GM15510 (cell line): ENCODE data around the gene WDR44.

Source experiments
- POLR2A ChIP-seq: IDR thresholded peaks from 3 replicates; pipeline ENCODE4 v1.6.1; 2011; ENCODE audit warnings: borderline replicate concordance; ENCODE audit not compliant: insufficient read length; ENCODE audit errors: extremely low read depth

Gene WDR44

DNA sequence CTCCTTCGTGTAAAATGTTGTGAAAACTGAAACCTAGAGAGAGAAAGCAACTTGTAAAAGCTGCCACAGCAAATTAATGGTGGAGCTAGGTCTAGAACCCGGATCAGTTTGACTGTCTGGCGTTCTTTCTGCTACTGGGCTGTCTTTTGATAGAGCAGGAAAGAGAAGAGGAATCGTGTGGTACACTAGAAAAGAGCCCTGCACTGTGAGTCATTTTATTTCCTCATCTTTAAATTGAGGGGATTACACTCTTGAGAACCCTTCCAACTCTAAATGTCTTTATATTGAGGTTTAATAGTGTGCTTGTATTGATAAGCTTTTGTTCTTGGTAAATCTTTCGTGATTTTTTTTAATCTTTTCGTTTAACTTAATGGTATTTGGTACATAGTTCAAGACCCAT, 4.3 kb downstream of the WDR44 start:
- TF ChIP-seq POLR2A, result no peak

DNA sequence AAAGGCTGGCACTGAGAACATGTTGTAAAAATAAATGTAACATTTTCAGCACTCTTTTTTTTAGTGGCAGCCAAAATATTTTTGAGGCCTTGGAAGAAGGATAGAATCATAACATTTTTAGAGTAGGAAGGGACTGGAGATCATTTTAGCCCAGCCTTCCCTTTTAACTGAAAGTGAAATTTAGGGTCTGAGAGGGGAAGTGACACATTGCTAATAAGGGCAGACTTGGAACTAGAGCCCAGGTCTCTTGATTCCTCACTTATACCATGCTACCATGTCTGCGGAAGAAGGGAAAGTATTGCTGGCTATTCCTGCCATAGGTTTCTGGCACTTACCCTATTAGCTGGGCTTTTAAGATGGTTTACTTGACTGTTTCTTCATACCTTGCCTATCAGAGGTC, 4.8 kb downstream of the WDR44 start:
- no peak for TF ChIP-seq POLR2A

DNA sequence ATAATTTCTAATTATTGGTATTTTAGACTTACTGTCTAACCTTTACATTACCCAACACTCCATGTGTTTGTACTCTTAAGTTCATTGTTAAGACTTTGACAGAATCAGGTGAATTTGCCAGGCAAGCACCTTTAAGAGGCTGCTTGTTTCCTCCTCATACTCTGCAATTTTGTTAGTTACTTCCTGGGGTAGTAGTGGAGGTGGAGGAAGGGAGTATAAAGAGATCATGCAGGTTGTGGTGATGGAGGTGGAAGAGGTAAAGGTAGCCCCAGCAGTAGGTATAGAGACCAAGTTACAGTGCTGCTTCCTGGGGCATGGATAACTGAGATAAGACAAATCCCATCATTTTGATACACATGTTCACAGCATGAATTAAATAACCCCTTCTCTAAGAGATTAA, 6.7 kb downstream of the WDR44 start:
- TF ChIP-seq POLR2A, result no peak

DNA sequence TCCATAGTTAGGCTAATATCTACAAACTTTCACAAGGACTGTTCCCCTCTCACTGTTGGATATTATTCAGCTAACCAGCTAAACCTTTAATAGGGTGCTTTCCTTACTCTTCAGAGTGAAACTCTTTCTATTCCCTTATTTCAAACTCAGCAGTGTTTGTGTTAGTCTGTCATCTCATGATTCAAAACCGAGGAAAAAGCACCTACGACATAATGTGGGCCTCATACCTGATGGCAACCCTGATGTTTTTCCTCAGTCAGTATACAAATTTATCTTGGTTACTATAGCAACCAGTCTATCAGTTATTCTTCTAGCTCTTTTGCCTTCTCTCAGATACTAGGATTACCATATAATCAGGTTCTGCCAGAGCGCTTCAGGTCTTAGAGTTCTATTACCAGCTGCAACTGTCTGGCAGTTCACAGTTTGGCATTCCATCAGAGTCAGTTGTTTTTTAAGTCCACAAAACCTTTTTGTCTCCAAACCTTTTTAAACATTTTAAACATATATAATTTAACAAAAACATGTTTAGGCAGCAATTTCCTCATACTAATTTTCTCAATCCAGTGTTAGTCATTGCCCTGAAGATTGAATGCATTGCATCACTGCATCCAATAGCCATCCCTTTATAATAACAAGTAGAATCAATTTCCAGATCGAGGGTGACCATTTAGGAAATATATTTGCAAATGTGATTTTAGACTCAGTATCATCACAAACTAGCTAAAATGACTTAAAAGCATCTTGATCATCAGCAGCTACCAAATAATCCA, 7.4 kb downstream of the WDR44 start:
- no peak for TF ChIP-seq POLR2A

DNA sequence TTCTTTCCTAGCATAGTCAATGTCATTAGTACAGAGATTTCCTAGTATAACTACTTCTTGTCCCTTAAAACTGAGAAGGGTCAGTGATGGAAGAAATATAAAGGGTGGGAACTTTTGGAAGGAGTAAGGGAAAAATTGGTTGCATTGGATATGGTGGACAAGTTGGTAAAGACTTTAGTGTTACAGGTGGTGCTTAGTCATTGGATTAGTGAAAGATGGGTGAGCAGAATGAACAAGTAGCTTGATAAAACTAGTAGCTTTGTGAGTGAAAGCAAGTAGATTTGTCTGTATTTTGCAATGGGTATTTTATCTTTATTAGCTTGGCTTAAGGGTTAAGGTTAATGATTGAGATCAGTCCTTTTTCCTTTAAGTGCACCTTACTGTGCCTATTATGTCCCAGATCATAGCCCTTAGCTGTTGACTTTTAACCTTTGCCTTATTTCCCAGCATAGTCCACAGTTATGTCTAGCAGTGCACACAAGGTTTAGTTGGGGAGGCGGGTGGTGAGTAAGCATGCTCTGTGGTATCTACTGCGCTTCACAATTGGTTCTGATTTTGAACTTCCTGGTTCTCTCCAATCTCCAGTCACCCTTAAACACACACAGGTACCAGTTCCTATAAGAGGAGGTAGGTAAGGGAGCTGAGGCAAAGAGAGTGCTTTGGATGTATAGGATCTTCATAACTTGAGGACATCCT, 9.5 kb downstream of the WDR44 start:
- no peak for TF ChIP-seq POLR2A

DNA sequence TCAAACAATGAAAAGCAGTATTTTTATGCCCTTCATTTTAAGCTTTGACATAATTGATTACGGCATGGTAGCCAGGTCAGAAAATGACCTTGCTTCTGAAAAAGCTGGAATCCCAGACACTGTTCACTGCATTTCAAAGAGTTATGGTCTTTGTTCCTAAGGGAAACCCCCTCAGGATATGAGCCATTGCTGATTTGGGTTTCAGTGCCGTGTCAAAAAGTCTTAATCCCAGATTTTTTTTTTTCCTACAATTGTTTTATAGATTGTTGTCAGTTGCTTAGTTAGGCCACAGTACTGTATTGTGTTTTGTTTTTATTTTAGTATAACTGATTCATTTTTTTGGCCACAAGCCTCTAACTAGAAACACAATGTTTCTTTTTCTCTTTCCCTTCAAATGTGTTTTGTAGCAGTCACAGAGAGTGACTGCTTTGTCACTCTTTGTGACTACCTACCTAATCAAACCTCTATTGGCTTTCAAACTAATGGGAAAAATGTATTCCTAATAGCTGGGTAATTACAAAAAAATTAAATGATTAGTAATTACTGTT, 10.3 kb downstream of the WDR44 start:
- TF ChIP-seq POLR2A, result no peak

DNA sequence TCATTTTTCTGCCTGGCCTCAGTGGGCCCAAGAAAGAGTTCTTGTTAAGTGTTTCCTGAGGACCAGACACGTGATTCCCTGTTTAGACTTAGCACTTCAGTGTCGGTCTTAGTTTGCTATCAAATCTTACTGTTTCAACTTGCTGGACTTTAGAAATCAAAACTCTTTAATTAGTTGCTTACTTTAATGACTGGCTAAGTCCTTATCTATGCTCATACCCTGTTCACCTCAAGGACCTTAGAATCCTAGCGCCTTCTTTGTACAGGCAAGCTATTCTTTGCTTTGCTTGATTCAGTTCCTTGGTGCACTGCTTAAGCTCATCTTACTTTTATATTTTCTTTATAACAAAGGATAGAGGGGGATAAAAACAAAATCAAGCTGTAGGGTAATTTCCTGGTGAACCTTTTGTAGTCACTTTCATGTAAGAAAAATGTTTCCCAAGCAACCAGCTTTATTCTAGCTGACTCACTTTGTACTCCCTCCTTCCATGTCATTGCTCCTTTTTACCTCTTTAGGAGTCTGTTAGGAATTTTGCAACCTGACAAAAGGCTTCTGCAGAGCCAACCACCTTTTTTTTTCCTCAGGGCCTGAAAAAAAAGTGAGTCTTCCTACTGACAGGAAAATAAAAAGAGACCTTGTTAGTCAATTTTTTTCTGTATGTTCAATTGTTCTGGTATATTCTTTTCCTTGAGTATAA, 14.7 kb downstream of the WDR44 start:
- no peak for TF ChIP-seq POLR2A

DNA sequence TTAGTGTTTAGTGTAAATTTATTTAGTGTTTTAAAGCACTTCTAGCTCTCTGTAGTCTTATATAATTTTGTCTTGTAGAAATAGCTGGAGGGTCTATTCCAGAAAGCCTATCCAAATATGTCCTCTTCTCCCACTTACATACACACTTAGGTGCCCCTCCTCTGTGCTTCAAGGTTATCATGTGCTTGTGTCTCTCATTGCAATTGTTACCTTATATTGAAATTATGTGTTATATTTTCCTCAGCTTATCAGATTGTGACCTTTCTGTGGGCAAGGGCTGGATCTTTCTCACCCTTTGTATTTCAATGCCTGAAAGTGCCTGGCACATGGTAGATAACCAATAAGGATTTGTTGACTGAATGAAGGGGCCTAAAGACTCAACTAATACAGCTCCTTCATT, 18.4 kb downstream of the WDR44 start:
- TF ChIP-seq POLR2A, result no peak

DNA sequence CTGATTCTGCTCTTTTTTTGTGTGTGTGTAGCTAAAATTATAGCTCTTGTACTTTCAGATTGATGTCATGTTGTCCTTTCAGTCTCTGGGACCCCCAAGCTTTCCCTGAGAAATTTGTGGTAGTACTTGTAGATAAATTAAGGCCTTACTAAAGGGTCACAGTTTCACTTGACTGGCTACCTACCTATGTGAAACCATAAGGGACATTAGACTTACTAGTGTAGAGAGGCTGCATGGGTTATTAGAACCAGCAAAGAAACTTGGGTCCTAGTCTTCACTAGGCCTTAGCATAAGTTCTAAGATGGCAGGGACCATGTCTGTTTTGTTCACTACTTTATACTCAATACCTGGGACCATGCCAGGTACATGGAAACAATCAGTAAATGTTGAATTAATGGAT, 21.4 kb downstream of the WDR44 start:
- TF ChIP-seq POLR2A, result no peak

DNA sequence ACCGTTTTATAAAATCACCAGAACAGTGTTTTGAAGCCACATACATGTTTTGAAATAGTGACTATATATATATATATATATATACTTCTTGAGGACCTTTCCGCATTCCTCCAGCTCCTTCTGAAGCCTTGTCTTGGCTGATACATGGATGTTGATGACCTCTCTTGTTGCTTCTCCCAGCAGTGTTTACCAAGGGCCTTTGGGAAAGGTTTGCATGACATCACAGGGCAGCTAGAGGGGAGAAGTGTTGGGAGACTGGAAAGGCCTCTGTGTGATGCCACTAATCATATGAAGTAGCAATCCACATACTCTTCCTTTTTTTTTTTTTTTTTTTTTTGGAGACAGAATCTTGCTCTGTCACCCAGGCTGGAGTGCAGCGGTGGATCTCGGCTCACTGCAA, 22.5 kb downstream of the WDR44 start:
- TF ChIP-seq POLR2A, result no peak

DNA sequence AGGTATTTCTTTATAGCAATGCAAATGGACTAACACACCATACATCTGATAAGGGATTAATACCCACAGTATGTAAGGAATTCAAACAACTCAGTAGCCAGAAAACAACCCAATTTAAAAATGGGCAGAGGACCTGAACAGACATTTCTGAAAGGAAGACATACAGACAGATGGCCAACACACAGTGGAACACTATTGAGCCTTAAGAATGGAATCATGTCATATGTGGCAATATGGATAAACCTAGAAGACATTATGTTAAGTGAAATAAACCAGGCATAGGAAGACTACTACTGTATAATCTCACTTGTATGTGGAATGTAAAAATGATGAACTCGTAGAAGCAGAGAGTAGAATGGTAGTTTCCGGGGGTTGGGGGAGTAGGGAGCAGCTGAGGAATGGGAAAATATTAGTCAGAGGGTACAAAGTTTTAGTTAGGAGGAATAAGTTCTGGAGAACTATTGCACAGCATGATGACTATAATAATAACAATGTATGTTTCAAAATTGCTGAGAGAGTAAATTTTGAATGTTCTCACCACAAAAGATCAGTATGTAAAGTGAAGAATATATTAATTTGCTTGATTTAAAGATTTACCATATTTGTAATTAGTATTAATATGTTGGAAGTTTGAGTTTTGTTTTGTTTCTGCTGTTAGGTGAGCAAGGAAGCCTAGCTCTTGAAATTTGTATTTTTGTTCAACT, 25.2 kb downstream of the WDR44 start:
- TF ChIP-seq POLR2A, result no peak

DNA sequence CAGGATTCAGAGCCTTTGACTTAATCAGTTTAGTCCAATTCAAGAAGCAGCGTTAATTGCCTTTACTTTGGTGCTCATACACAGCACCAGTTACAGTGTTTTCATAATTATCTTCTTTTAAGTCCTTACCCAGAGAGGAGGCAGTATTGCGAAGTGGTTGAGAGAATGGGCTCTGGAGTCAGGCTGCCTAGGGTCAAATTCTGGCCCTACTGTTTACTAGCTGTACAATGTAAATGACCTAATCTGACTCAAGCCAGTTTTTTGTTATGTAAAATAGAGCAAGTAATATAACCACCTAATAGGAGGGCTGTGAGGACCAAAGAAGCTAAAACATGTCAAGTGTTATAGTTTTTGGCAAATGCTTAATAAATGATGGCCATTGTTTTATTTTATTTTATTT, 27.6 kb downstream of the WDR44 start:
- no peak for TF ChIP-seq POLR2A

DNA sequence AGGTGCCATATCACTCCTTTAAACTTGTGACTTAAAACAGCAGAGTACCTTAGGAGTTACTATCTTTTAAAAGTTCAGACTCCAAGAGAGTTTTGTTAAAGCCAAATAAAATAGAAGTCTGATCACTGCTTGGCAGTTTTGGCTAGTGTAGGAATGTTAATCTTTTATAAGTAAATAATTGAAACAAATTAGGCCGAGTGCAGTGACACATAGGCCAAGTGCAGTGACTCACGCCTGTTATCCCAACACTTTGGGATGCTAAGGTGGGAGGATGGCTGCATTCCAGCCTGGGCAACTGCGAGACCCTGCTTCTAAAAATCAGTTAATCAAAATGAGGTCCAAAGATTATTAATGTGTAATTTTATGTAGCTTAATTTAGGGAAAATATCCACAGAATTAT, 37.2 kb downstream of the WDR44 start:
- no peak for TF ChIP-seq POLR2A

DNA sequence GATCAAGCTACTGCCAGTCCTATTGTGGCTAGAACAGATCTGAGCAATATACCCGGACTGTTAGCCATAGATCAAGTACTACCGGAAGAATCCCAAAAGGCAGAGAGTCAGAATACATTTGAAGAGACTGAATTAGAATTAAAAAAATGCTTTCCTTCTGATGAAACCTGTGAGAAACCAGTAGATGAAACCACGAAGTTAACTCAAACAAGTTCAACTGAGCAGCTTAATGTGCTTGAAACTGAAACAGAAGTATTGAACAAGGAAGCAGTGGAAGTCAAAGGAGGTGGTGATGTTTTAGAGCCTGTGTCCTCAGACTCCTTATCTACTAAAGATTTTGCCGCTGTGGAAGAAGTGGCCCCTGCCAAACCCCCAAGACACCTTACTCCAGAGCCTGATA, 46.8 kb downstream of the WDR44 start:
- TF ChIP-seq POLR2A, result no peak

DNA sequence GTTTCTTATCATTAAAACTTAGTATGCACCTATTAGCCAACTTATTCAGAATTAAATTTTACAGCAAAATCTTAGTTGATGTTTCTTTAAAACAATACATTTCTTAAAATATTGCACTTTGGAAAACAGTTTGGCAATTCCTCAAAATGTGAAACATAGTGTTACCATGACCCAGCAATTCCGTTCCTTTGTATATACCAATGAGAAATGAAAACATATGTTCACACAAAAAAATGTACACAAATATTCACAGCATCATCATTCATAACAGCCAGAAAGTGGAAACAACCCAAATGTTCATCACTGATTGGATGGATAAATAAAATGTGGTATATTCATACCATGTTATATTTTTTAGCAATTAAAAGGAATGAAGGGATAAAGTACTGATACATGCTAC, 50.2 kb downstream of the WDR44 start:
- TF ChIP-seq POLR2A, result no peak
